H1 (cell line): ENCODE measurements around the gene MDM4. TPM values are rescaled to one million over a fixed set of nuclear protein-coding genes. Genes with fewer than 3 reads are reported as not detected.

Source experiments
- ATF2 ChIP-seq: IDR thresholded peaks from 2 replicates; pipeline ENCODE4 v1.6.1; 2012; ENCODE audit warnings: low read length, inconsistent platforms
- CTCF ChIP-seq, 3 experiments: IDR thresholded peaks; 1 replicate in 2 of 3; 2 replicates in 1 of 3; pipeline versions ENCODE4 v1.5.1 to v1.6.1; 2011; ENCODE audit warnings: low read length in 3 of 3, mild to moderate bottlenecking in 3 of 3, inconsistent platforms in 2 of 3, low read depth in 1 of 3, moderate library complexity in 1 of 3; ENCODE audit not compliant: insufficient read depth in 1 of 3; ENCODE audit errors: control extremely low read depth in 1 of 3
- EGR1 ChIP-seq: IDR thresholded peaks from 2 replicates; pipeline ENCODE4 v1.6.1; 2011; ENCODE audit warnings: low read depth, low read length, borderline replicate concordance
- EZH2 ChIP-seq: fragments of 200-600 bp; sonication (generic); IDR thresholded peaks from 2 replicates; pipeline ENCODE4 v1.7.1; 2012; ENCODE audit warnings: low read depth, mild to moderate bottlenecking, moderate library complexity, low read length, inconsistent platforms; ENCODE audit not compliant: severe bottlenecking
- JUN ChIP-seq: IDR thresholded peaks from 2 replicates; pipeline ENCODE4 v1.6.1; 2011; ENCODE audit warnings: low read depth, mild to moderate bottlenecking, improper control_type of control experiment, low read length
- TEAD4 ChIP-seq: IDR thresholded peaks from 2 replicates; pipeline ENCODE4 v1.6.1; 2012; ENCODE audit warnings: low read depth, low read length, inconsistent platforms, mixed read lengths
- polyA plus RNA-seq, 7 experiments: library from polyadenylated mRNA; depleted of rRNA in 3 of 7; stranded (reverse) in 5 of 7; unstranded in 2 of 7; fragments of >200 nt in 5 of 7; fragments of 200-250 nt in 2 of 7; gene quantifications; 1 replicate in 5 of 7; 2 replicates in 1 of 7; 4 replicates in 1 of 7; pipeline versions ENCODE4 v1.2.1 to v1.2.3, GENCODE V29; 2011 to 2013; ENCODE audit warnings: missing spikeins in 2 of 7, mixed read lengths in 2 of 7
- total RNA-seq: library from RNA; stranded (reverse); fragmentation: NEBNext Ultra II Directional; extraction: Animal tissue kit (Norgen Biotek cat#: 25700); gene quantifications from 2 replicates; pipeline ENCODE4 v1.2.1, GENCODE V29; 2021

MDM4 gene
- total and polyA plus RNA-seq, 2 of the 8 experiments (the other 6 are each of a cell fraction or from before 2014, with no cell fraction given) = 10.8 to 84.9 TPM

GRCh38 chr1:204541626-204542025 is 25.4 kb downstream of the MDM4 start (continued):
- no peak for TF ChIP-seq CTCF (IDR thresholded peaks at IDR 0.05; ENCODE audit: control extremely low read depth in 1 of 3, insufficient read depth in 1 of 3, low read depth in 1 of 3, low read length in 3 of 3)
- no peak for TF ChIP-seq EGR1
- TF ChIP-seq JUN = no peak
- no peak for TF ChIP-seq ATF2
- no peak for TF ChIP-seq EZH2
- TF ChIP-seq TEAD4 = no peak
- TF ChIP-seq, all 59 proteins: peak for 0
